Measurements from ENCODE around the gene ASF1A. TPM values are rescaled to one million over a fixed set of nuclear protein-coding genes. Genes with fewer than 3 reads are reported as not detected.

Gene ASF1A
- total and polyA plus RNA-seq, 2 experiments from 2014 or later, result 25.4 to 72.2 TPM

- no peak for TF ChIP-seq CTCF (conservative IDR thresholded peaks at IDR 0.05; ENCODE audit: low read depth in 2 of 2)
- no peak for TF ChIP-seq CREB1 (CRISPR knock-in tag; IDR thresholded peaks at IDR 0.05; ENCODE audit: low read depth)
- no peak for TF ChIP-seq ZNF331 (CRISPR knock-in tag; IDR thresholded peaks at IDR 0.05; ENCODE audit: low read depth)
- TF ChIP-seq ETS1 (IDR thresholded peaks at IDR 0.05), result no peak
Measured at GRCh38 chr6:118869894-118870589, 23.9 kb upstream of the ASF1A start (continued).

GRCh38 chr6:118871331-118871730, 22.6 kb upstream of the ASF1A start:
- no peak overlapping the region for H3K4me3 Mint-ChIP-seq
- Histone ChIP-seq H3K36me3 (ENCODE audit: insufficient read depth) (no peaks in the 10 kb centered on the region), H3F3A (replicated peaks; ENCODE audit: low read depth) (no peaks in the 10 kb centered on the region), H3K27ac (ENCODE audit: low read depth) (no peak overlapping the region), H3K4me3 (no peak overlapping the region), H3K27me3 (ENCODE audit: insufficient read depth) (no peaks in the 10 kb centered on the region), H4K20me1 (replicated peaks; ENCODE audit: insufficient read depth) (no peaks in the 10 kb centered on the region), H2AFZ (no peak overlapping the region), H3K79me2 (replicated peaks; ENCODE audit: insufficient read depth) (peaks cover 34% of the 10 kb centered on the region), H3K4me2 (no peak overlapping the region), H3K9me2 (ENCODE audit: insufficient read depth) (no peaks in the 10 kb centered on the region; the same call in 1 of the 2 replicates), H3K4me1 (ENCODE audit: insufficient read depth) (no peaks in the 10 kb centered on the region)
- DNase-seq (ENCODE audit: low spot score), result no peak
- no peaks in the 10 kb centered on the region; the same call in 1 of the 3 replicates for H3K9me3 Mint-ChIP-seq
- H3K27me3 Mint-ChIP-seq (ENCODE audit: insufficient read depth, low read depth, poor library complexity), result peaks cover 2% of the 10 kb centered on the region
- no peaks in the 10 kb centered on the region; the same call in 2 of the 3 replicates for H3K36me3 Mint-ChIP-seq (ENCODE audit: low read depth)
- ATAC-seq, result no peak
- no peak overlapping the region for H3K27ac Mint-ChIP-seq
- TF ChIP-seq NANOG (IDR thresholded peaks at IDR 0.05; ENCODE audit: borderline replicate concordance) (no peak), EZH2phosphoT487 (IDR thresholded peaks at IDR 0.05; ENCODE audit: unreplicated experiment) (no peak), REST (IDR thresholded peaks at IDR 0.05; ENCODE audit: unreplicated experiment) (no peak), ETS1 (IDR thresholded peaks at IDR 0.05) (no peak), ZNF462 (CRISPR knock-in tag; IDR thresholded peaks at IDR 0.05) (no peak), JUNB (IDR thresholded peaks at IDR 0.05; ENCODE audit: unreplicated experiment) (no peak), ZNF331 (CRISPR knock-in tag; IDR thresholded peaks at IDR 0.05; ENCODE audit: low read depth) (no peak)
- peaks cover 5% of the 10 kb centered on the region for H3K4me1 Mint-ChIP-seq
